Right forelimb (tissue), 1 donor: ENCODE results near the gene ABL1.

Experiments
- DNase-seq: peaks from one replicate; pipeline ENCODE4 v3.0.0-alpha.2; 2018

The ABL1 gene

DNA sequence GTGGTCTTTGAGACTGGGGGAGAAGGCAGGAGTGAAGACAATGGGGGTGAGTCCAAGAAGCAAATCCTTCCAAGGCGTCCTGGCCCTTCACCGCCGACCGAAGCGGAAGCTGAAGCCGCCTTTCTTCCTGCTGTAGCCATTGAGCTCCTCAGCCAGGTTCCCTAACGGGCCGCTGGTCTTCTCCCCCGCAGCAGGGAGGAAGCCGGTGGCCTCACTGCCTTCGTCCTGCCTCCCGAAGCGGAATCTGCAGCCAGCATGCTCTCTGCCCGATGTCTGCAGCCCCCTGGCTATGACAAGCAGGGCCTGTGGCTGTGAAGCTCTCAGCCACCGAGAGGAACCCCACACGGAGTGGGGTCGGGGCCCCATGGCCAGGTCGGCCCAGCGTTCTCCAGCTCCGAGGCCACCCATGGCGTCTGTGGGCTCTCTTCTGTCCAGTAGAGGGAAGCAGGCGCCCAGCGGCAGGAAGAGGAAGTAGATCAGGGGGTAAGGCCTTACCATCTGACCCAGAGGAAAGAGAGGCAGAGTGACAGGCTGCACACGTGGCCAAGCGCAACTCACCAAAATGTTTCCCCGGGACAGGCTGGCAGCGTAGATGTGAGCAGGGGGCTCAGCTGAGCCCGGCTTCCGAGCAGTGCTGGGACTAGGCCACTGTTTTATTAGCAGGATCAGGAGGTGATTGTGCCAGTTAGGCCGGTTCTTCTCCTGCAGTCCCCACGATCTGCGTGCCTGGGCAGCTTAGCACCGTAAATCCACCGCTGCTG, 58.5 kb downstream of the ABL1 start:
- DNase-seq = peak; percentile 68

DNA sequence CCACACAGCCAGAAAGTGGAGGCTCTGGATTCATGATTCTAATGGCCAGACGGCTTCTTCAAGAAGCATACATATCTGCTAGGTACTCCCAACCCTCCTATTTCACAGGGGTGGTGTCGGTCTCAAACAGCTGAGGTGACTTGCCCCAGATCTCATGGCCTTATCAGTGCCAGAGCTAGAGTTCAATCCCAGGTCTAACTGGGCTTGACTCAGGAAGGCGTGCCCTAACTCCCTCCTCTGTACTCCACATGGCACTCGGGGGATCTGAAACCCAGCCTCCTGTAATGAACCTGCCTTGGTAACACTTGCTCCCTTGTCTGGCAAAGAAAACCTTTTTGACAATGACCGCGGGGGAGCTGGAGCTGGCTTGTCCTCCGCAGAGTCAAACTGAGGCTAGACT, 59.5 kb downstream of the ABL1 start:
- no peak for DNase-seq

GRCh38 chr9:130895038-130895437, 60.0 kb downstream of the ABL1 start:
- no peak for DNase-seq

GRCh38 chr9:130895481-130896232, 60.6 kb downstream of the ABL1 start:
- DNase-seq = no peak

- no peak for DNase-seq
Observed at GRCh38 chr9:130896233-130897014, 61.4 kb downstream of the ABL1 start, which contains the start of gene QRFP. Gene QRFP (minus strand): TSS chr9:130896812. CDS start chr9:130893838, 2,974 bp downstream.

DNA sequence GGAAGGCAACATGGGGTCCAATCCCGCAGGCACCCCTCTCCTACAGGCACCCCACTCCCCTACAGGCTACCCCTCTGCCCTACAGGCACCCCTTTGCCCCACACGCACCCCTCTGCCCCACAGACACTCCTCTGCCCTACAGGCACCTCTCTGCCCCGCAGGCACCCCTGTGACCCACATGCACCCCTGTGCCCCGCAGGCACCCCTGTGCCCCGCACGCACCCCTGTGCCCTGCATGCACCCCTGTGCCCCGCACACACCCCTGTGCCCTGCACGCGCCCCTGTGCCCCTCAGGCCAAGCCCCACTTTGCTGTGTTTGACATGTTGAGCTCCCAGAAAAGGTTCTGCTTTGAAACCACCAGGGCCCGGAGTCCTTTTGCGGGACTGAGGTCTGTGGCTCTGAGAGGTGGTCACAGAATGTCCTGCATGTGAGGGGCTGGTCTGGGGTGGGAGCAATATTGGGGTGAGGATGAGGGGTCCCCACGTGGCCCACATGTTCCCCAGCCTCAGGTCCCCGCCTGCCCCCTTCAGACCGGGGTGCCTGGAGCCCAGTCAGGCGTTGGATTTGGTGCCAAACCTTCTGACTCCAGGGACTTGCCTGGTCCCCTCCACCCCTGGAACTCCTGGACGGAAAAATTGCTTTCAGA, 62.2 kb downstream of the ABL1 start:
- no peak for DNase-seq

- DNase-seq = no peak
Observed at GRCh38 chr9:130897848-130898551, 62.9 kb downstream of the ABL1 start.

GRCh38 chr9:130898552-130898852, 63.4 kb downstream of the ABL1 start:
- DNase-seq = no peak

GRCh38 chr9:130899051-130899748, 64.1 kb downstream of the ABL1 start:
- no peak for DNase-seq

DNA sequence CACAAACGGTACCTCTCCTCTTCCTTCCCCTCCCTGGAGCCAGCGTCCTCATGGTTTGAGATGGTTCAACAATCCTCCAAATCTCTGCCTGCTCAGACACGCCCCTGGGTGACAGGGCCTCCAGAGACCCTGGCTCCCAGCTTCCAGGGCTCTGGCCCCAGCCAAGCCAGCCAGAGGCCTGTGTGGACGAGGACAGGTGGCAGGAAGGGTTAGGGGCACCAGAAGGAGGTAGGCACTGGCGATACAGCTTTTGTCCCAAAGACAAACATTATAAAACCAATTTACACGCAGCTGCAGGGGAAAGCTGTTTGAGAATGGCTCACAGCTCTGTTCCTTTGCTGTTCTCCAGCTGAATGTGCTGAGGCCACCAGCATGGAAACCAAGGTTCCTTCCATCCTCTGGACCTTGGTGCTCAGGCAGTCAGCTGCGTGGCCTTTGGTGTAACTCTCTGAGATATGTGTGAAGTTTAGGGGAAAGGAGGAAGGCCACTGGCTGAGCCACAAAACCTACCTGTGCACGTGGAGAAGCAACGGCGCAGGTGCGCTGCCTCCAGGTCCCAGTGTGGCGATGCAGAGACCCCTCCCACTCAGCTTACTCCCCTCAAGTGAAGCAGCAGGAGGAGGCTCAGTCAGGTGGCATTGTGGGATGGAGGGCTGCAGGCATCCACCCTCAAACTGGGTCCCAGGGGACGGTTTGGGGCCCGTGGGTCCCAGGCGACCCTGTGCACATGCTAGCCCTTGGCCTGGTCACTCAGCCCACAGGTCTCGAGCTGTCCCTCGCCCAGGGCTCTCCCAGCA, 65.8 kb downstream of the ABL1 start:
- no peak for DNase-seq

DNA sequence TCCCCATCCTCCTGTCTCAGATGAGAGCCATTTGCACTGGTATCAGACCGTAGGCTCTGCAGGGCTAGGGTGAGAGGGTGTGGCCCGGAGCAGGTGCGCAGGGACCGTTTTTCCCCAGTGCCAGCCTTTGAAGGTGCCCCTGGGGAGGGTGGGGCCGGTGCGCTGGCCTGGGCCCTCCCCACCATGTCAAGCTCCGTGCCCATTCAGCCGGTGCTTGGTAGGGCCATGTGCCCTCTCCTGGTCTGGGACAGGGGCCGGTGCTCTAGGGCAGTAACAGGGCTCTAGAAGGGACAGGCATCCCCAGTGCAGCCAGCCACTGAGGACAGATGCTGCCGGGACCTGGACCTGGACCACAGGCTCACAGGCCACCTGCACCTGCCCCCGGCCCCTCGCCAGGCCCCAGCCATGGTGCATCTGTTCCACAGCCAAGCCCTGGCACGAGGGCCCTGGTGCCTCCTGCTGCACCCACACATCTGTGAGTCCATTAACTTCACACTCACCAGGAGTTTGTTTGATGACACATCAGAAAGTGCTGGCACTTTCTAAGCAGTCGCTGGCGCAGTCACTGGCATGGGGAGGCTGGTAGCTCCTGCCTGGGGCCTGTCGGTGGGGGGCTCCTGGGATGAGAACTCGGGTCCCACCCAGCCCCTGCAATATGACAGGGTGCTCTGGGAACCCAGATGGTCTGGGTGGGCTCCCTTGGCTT, 66.6 kb downstream of the ABL1 start:
- DNase-seq = no peak

- DNase-seq = no peak
Observed at GRCh38 chr9:130902204-130903185, 67.4 kb downstream of the ABL1 start.

DNA sequence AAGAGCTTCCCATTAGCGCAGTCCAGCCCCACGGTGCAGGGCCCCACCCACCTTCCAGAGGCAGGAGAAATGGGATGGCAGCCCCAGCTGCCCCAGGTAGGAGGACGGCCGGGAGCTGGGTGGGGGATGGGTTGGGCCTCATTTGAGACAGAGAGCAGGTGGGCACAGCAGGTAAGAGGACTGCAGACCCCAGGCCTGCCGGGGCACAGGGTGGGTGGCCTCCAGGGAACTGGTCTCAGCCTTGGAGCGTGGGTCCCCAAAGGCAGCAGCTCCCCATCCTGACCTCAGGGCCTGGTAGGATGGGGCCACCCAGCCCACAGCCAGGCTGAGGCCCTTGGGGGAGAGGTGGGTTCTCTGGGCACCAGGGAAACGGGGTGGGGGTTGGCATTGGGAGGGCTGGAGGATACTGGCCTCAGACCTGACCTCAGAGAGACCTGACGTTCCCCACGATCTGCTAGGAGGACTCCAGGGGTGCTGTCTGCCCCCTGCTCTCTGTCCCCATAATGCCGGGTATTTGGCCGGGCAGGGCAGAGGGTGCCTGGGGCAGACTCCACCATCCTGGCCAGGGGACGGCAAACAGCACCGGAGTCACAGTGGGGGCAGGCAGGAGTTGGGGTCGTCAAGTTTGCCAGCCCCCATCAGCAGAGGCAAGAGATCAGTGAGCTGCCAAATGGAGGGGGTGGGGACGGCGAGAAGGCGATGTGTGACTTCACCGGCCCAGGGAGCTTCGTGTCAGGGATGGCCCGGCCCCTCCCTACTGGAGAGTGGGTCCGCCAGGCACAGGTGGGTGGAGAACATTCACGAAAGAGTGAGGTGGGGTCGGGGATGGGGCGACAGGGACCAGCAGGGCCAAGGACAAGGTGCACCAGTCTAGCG, 68.4 kb downstream of the ABL1 start:
- no peak for DNase-seq

DNA sequence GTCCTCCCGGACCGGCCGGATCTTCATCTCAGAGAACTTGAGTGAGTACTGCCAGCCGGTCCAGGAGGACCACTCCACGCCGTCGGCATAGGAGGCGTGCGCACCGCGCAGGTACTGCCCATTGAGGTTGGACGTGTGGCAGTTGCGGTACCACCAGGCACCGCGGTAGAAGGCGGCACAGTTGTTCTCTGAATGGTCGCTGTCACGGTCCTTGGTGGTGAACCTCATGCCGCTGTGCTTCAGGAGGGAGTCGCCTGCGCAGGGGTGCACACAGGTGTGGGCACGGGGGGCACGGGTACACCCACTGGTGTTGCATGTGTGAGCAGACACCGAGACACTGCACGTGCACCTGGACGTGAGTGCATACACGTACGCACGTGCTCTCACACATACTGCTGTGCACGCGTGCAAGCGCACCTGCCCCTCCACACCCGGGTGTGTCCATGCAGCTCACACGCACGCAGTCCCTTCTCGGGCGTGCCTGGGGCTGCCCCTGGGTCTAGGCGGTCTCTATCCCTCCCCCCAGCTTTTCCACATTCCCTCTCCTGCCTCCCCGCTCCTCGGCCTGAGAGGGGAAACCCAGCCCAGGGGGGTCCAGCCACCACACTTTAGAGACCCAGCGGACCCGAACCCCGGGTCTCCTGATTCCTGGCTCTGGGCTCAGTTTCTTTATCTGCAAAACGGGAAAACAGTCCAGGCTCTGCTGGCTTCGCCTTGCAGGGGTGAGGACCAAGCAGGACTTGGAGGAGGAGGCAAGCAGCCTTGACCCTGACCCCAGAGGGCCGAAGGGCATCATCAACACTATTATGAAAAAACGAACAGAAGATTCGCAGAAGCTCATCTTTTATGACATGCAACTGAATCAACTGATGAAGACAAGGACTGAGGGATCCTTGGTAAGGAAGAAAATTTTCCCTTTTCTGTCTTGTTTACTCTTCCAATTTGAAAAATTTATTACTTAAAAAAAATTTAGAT, 69.3 kb downstream of the ABL1 start:
- DNase-seq = no peak

- no peak for DNase-seq
Observed at GRCh38 chr9:130905125-130905901, 70.3 kb downstream of the ABL1 start.
